ENCODE results near the gene LIPH.
"Not testable (repeated sequence)": the region's sequence is repeated elsewhere in the genome, so short reads cannot be mapped to it uniquely, and the experiment has no call there.

The LIPH gene

GRCh38 chr3:185552358-185552877, at the start of gene LIPH:
LIPH (minus strand) TSS chr3:185552588; CDS start chr3:185552471, 117 bp downstream.
- no peak for DNase-seq (ENCODE audit: low read depth in 2 of 2)

GRCh38 chr3:185595526-185595925, 43.1 kb upstream of the LIPH start:
- DNase-seq (ENCODE audit: low read depth in 2 of 2) = no peak

DNA sequence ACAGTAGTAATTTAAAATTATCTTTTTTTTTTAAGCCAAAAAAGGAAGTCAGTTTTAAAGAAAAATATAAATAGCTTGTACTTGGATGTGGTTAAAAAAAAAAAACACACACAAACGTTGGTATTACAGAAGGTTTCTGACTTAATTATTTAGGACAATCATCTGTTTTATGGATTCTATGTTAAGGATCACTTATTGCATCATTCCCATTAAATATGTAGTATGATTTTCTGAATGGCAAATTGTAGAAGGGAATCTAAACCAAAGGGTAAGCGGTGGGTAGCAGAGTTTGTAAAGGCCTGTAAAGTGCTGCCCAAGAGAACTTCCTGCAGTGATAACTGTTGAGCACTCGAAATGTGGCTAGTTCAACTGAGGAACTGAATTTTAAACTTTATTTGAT, 41.7 kb upstream of the LIPH start:
- no peak for DNase-seq (ENCODE audit: low read depth in 2 of 2)

DNA sequence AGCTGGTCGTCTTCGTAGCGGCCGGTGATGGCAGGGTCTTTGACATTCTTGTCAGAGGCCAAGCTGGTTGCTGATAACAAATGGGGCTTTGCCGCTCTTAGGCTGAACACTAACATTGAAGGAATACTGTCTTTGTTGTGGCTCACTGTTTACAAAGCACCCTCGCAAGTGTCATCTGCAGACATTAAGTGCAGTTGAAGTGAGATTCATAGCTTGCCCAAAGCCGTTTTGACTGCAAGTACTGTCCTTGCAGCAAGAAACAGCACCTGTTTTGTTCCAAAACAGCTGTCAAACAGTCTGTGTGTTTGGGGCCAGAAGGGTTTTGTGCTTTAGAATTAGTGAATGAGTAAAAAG, 34.3 kb upstream of the LIPH start:
- no peak for DNase-seq (ENCODE audit: low read depth in 2 of 2)

- DNase-seq (ENCODE audit: low read depth in 2 of 2) = peak; percentile 99
Measured at GRCh38 chr3:185585859-185586685, 33.7 kb upstream of the LIPH start, which contains the start of gene SENP2. SENP2 (plus strand) TSS chr3:185586295; CDS start chr3:185586414, 119 bp downstream.

- no peak for DNase-seq (ENCODE audit: low read depth in 2 of 2)
Measured at GRCh38 chr3:185585518-185585858, 33.1 kb upstream of the LIPH start.

- DNase-seq (ENCODE audit: low read depth in 2 of 2) = no peak
Measured at GRCh38 chr3:185584686-185585085, 32.3 kb upstream of the LIPH start.

- no peak for DNase-seq (ENCODE audit: low read depth in 2 of 2)
Measured at GRCh38 chr3:185583925-185584324, 31.5 kb upstream of the LIPH start.

GRCh38 chr3:185582871-185583270, 30.5 kb upstream of the LIPH start:
- DNase-seq (ENCODE audit: low read depth in 2 of 2) = no peak

DNA sequence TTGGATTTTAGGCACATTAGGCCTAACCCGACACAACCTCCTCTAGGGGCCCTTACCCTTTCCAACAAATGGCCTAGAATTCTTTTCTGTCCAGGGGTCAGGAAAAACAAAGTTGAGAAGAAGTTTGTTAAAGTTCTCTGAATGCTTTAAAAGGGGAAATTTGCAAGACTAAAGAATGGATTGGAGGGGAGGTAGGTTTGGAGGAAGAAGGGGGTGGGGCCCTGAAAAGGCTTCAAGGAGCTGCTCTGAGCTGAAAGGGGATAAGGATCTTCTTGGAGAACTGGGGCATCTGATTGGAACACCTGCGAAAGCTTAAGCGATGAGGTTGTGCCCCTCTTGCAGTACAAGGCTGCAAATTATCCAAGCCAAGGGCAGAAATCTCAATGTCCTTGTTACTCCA, 29.8 kb upstream of the LIPH start:
- no peak for DNase-seq (ENCODE audit: low read depth in 2 of 2)

GRCh38 chr3:185575108-185575869, 22.9 kb upstream of the LIPH start:
- not testable (repeated sequence) for DNase-seq (ENCODE audit: low read depth in 2 of 2)

- no peak for DNase-seq (ENCODE audit: low read depth in 2 of 2)
Measured at GRCh38 chr3:185572183-185572582, 19.8 kb upstream of the LIPH start.

DNA sequence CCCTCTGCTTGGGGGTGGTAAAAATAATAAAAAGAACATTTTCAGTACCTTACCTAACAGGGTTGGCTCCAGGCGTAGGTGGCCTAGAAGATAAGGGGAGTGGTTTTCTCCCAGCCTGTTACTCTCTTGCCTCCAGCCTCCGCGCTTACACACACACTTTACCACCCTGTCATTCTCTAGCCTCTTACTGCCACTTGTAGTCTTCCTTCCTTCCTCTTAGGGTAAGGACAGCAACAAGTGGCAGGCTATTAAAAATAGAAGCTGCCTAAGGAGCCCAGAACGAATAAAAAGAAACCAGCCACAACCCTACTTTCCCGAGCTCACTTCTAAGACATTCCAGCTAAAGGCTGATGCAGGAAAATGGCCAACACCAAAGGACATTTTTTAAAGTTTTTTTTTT, 9.6 kb upstream of the LIPH start:
- no peak for DNase-seq (ENCODE audit: low read depth in 2 of 2)

- DNase-seq (ENCODE audit: low read depth in 2 of 2) = no peak
Measured at GRCh38 chr3:185561374-185561943, 9.1 kb upstream of the LIPH start.

GRCh38 chr3:185560676-185561075, 8.3 kb upstream of the LIPH start:
- DNase-seq (ENCODE audit: low read depth in 2 of 2) = no peak

- DNase-seq (ENCODE audit: low read depth in 2 of 2) = no peak
Measured at GRCh38 chr3:185559706-185560090, 7.3 kb upstream of the LIPH start.

DNA sequence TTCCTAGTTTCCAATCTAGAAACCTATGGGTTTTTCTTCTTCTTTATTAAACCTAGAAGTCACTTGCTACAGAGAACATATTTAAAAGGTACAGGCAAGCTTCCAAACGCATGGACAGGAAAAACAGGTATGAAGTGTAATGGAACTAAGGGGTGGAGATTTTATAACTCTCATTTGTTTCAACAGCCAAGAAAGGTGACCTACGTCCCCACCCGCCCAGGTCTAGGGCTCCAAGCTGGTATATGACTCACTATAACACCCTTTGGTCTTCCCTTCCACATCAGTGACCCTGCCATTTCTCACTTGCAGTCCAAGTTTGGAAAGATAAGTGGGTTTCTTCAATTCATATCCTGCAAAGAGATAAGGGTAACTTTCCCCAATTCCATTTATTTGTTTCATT, 6.0 kb upstream of the LIPH start:
- DNase-seq (ENCODE audit: low read depth in 2 of 2) = no peak

DNA sequence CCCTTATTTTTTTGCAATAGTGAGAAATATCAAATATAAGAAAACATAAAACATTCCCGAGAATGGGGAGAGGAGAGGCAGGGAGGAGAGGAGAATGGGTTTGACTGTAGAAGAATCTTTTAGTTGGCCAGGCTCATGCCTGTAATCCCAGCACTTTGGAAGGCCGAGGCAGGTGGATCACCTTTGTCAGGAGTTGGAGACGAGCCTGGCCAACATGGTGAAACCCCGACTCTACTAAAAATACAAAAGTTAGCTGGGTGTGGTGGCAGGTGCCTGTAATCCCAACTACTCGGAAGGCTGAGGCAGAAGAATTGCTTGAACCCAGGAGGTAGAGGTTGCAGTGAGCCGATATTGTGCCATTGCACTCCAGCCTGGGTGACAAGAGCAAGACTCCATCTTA, 4.3 kb upstream of the LIPH start:
- DNase-seq (ENCODE audit: low read depth in 2 of 2) = not testable (repeated sequence)

DNA sequence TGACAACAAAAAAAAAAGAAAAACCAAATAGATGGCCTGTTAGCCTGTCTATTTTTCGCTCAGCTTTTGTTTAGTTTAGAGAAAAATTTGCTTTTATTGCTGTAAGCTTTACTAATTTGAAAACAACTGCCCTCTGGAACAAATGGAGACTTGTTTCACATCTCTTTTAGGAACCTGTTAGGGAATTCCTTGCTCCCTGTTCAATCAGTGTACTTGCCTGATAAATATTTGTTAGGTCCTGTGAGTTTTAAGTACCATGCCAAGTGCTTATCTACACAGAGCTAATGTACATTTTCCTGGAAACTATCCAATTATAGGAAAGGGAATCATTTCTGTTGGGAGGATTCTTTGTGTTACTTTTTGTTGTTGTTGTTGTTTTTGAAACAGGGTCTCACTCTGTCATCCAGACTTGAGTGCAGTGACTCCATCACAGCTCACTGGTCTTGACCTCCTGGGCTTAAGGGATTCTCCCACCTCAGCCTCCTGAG, 3.5 kb upstream of the LIPH start:
- DNase-seq (ENCODE audit: low read depth in 2 of 2) = no peak

DNA sequence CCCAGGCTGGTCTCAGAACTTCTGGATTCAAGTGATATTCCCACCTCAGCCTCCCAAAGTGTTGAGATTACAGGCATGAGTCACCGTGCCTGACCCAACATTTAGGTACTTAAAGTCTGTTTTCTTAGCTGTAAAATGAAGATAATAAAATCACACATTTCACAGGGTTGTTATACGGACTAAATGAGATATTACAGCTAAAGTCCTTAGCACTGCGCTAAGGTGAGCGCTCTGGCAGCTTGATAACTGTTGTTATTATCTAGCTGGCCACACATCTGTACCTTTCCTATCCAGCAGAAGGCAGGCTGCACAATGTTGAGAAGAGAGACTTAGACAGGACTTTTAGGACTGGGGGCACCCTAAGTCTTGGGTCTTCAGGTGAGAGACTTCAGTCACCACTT, 2.7 kb upstream of the LIPH start:
- no peak for DNase-seq (ENCODE audit: low read depth in 2 of 2)

GRCh38 chr3:185549651-185550111, 2.7 kb downstream of the LIPH start:
- no peak for DNase-seq (ENCODE audit: low read depth in 2 of 2)

DNA sequence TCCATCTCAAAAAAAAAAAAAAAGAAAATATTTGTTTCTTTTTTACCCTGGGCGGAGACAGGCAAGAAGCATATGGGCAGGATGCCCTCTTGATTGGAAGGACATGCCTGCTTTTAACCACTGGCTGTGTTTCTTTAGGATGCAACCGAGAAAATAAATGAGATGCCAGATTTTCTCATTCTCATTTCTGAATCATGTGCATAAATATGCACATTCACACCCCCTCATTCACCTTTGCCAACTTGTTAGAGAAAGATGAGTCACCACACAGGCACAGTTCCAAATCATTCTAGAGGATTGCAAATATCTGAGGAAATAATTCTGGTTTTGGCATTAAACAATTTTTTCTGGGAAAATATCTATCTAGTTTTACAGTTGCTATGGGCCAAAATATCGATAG, 3.3 kb downstream of the LIPH start:
- no peak for DNase-seq (ENCODE audit: low read depth in 2 of 2)
